ENCODE data around the gene SULT1C4.
"Not testable (repeated sequence)": the region's sequence is repeated elsewhere in the genome, so short reads cannot be mapped to it uniquely, and the experiment has no call there.

Gene SULT1C4

DNA sequence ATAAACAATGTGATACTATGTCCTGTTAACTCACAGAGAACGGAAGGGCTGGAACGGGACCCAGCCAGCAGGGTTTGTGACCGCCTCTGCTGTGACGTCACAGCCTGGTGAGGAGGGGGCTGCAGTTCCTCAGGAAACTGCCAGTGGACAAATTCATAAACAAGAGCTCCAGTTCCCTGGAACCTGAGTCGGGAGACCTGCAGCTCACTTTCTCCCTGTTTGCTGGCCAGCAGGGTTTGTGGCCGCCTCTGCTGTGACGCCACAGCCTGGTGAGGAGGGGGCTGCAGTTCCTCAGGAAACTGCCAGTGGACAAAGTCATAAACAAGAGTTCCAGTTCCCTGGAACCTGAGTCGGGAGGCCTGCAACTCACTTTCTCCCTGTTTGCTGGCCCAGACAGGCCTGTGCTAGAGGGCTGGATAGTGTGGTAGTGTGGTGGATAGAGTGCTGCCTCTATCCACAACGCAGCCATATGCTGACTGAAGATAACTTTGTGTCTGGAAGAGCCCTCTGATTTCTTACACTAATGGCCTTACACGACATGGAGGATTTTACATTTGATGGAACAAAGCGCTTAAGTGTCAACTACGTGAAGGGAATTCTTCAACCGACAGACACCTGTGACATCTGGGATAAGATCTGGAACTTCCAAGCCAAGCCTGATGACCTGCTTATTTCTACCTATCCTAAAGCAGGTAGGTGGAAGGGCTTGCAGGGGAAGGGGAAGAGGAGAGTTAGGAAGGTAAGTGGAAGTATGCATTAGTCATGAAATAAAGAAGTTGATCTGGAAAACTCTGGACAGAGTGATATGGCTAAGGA lies at the start of gene SULT1C4:
SULT1C4 (plus strand) TSS at position 140 of the 816 bp plus-strand sequence; CDS start at position 524, 384 bp downstream.
- DNase-seq (ENCODE audit: low read depth, low spot score), result no peak

- DNase-seq (ENCODE audit: low read depth, low spot score), result no peak
Observed at GRCh38 chr2:108329771-108330170, 48.0 kb upstream of the SULT1C4 start.

GRCh38 chr2:108330979-108331378 lies 46.8 kb upstream of the SULT1C4 start:
- DNase-seq (ENCODE audit: low read depth, low spot score), result no peak

DNA sequence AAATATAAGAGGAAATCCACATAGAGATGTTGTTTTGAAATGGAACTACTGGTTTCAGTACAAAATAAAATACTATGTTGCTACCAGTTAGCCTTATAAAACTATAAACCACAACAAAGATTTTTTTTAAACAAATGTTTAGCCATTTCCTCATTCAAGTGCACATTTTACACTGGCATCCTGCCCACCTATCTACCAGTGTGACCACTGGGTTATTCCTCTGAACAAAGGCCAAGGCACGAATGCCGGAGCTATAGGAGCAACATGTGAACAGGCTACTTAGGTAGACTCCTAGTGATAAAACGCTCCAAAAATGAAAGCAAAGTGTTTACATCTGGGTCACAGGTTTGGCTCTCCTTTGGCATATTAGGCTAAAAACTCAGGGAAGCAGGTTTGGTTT lies 31.8 kb upstream of the SULT1C4 start:
- DNase-seq (ENCODE audit: low read depth, low spot score), result no peak

DNA sequence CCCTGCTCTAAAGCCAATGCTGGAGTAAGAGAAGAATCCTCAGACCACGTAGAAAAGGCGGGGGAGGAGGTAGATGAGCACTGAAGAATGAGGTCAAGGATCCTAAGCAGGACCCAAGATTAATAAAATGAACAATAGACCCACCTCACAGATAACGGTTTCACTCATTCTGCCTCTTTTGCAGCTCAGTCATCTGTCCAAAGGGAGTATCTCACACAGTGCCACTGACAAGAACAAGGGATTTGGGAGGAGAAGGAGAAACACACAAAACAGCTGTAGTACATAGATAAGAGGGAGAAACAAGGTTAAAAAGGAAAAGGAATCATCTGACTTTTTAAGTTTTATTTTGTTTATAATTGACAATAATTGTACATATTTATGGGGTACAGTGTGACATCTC lies 30.9 kb upstream of the SULT1C4 start:
- no peak for DNase-seq (ENCODE audit: low read depth, low spot score)

DNA sequence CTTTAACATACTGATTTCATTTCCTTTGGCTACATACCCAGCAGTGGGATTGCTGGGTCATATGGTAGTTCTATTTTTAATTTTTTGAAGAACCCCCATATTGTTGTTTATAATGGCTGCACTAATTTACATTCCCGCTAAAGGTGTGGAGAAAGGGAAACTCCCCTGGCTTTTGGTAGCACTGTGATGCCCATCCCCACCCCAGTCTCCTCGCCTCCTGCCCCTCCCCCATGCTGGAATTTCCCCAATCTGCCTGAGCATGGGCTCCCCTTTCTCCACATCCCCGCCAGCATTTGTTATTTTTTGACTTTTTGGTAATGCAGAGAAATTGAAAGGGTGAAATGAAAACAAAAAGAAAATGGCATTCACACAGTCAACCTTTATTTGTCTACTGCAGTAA lies 30.0 kb upstream of the SULT1C4 start:
- no peak for DNase-seq (ENCODE audit: low read depth, low spot score)

DNA sequence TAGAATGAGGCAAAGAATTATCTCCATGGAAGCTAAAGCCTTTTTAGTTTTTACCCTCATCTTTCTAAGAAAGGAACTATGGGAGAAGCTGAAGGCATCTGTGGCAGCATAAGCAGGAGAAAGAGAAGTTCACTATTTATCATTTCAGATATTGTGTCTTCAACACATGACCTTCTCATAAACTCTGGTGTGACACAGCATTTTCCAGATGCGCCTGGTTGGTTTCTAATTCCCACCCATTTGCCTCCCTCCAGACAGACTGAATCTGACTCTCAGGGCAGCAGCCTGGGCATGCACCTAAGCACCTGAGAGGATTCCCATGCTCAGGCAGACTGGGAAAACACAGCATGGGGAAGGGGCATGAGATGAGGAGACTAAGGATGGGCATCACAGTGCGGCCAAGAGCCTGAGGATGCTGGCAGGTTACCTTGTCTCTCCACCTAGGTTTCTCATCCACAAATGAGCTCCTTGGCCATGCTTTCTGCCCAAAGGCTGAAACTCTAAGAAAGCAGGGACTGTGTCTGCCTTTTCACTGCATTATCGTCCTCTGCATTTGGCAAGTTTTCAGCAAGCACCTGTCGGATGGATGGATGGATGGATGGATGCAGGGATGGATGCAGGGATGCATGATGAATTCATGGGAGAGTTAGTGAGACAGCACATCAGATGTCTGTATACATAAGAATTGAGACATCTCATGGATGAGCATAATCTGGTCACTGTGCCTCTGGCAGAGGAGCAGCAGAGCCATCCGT lies 28.8 kb upstream of the SULT1C4 start:
- no peak for DNase-seq (ENCODE audit: low read depth, low spot score)

- DNase-seq (ENCODE audit: low read depth, low spot score), result no peak
Observed at GRCh38 chr2:108349571-108349928, 28.2 kb upstream of the SULT1C4 start.

- no peak for DNase-seq (ENCODE audit: low read depth, low spot score)
Observed at GRCh38 chr2:108351889-108352288, 25.9 kb upstream of the SULT1C4 start.

DNA sequence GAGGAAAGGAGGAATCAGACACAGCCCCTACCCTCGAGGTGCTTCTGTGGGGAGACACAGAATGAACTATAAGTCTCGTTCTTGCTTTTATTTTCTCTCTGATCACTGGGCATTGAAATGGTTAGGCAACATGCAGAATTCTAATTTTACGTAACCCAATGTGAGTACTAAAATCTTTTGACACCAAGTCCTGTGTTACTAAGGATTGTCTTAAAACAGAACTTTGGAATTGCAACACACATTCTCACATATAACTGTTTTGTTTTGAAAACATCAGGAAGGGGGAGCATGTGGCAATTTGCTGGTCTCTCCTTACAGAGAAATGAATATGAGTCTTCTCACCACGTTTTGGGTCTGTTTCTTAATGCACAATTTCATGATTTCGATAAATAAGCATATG lies 23.6 kb upstream of the SULT1C4 start:
- DNase-seq (ENCODE audit: low read depth, low spot score), result no peak

GRCh38 chr2:108355906-108356734 lies 21.6 kb upstream of the SULT1C4 start:
- DNase-seq (ENCODE audit: low read depth, low spot score), result no peak

DNA sequence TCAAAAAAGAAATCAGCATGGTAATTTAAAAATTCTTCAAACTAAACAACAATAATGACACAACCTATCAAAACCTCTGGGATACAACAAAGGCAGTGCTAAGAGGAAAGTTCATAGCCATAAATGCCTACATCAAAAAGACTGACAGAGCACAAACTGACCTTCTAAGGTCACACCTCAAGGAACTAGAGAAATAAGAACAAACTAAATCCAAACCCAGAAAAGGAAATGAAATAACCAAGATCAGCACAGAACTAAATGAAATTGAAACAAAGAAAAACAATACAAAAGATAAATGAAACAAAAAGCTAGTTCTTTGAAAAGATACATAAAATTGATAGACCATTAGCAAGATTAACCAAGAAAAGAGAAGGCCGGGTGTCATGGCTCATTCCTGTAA lies 18.4 kb upstream of the SULT1C4 start:
- not testable (repeated sequence) for DNase-seq (ENCODE audit: low read depth, low spot score)

- DNase-seq (ENCODE audit: low read depth, low spot score), result no peak
Observed at GRCh38 chr2:108360776-108361468, 16.8 kb upstream of the SULT1C4 start.

DNA sequence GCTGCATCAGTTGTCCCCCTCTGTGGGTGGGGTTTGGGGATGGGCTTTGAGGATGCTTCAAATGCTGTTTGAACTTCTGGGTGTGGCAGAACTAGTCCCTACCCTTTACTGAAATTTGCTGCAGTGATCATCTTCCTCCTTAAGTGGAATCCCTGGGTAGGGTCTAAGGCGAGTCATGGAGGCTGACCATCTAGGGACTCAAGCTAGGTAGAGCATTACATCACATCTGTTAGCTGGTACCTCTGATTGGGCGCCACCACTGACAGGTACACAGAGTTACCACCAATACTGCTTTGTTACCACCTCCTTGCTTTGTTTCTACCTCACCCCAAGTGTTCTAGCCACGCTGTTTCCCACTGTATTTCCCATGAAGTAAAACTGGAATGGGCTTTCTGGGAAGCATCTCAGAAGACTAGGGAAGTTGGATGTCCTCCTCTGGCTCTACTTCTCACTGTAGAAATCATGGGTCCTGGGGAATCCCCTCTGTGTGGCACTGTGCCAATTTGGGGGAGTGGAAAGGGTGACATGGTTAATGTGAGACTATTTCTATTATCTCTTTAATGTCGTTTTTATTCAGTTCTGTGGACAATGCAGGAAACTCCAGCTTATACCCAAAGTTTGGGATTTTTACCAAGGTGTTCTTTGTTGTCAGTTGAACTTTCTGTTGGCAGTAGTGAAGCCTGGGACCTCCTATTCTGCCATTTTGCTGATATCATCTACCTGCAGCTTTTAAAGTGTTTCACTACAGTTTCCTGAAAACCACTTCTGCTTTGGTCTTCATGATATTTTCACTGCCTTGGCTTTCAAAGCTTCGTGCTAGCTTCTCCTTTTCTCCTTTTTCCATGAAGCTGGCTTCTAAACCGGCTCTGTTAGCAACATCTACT lies 14.5 kb upstream of the SULT1C4 start:
- no peak for DNase-seq (ENCODE audit: low read depth, low spot score)

DNA sequence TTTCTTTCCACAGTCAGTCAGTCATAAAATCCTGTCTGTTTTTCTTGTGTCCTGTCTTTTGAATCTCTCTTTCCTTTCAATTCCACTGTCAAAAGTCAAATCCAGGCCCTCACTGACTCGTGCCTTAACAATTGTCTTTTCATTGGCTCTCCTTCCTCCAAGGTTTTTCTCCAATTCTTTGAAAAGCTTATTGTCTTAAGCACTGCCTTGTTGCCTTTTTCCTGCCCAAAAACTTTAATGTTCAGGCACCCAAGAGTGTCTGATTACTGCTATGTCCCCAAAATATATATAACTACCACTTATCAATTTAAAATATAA lies 13.9 kb upstream of the SULT1C4 start:
- no peak for DNase-seq (ENCODE audit: low read depth, low spot score)

DNA sequence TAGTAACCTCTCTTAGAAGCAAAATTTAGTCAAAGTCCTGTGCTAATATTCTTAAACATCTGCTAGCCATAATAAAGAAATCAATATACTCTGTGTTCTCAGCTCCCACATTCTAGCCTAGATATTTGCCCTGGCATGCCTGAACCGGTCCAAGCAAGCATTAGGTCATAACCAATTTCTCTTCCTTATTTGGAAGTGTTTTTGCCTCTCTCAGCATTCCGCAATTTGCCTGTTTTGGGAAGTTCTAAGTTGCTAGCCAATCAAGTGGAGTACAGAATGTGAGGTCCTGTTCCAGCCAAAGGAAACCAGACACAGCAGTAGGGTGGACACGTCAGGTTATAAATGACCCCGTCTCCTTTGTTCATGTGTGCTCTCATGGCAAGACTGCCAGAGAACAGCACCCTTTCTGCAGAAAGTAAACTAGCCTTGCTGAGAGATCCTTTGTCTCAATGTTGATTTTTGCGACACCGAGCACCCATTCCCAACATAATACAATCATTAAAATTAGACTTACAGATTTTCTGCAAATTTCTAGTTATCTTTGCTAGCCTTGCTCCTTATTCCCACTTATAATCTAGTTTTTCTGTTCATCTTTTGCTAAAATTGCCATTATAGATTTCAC lies 13.0 kb upstream of the SULT1C4 start:
- DNase-seq (ENCODE audit: low read depth, low spot score), result no peak

DNA sequence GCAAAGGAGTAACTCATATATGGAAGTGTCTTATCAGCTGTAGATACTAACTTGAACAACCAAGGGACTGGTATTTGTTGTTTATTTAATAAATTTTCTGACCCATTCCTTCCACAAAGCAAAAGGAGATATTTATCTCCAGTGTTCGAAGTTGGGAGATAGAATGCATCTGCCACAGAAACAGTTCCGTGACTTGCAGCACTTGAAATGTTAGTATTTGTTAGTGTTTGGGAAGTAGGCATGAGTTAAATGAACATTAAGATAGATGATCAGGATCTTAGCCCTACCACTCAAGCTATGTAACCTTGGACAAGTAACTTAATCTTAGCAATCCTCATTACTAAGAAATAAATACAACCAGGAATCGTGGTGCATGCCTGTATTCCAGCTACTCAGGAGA lies 12.1 kb upstream of the SULT1C4 start:
- no peak for DNase-seq (ENCODE audit: low read depth, low spot score)

DNA sequence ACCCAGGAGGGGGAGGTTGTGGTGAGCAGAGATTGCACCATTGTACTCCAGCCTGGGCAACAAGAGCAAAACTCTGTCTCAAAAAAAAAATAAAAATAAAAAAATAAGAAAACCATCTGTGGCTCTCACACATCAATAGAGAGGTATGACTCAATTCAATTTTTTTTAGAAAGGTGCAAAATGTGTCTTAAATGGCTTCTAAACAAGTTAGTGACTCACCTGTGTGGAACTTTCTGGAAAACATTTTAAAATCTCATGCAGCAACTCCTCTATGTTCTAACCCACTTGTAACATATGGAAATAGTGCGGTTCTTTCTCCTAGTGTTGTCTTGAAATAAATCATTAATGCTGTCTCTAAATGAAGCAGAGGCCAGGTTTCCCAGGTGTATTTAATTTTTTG lies 10.7 kb upstream of the SULT1C4 start:
- DNase-seq (ENCODE audit: low read depth, low spot score), result no peak

DNA sequence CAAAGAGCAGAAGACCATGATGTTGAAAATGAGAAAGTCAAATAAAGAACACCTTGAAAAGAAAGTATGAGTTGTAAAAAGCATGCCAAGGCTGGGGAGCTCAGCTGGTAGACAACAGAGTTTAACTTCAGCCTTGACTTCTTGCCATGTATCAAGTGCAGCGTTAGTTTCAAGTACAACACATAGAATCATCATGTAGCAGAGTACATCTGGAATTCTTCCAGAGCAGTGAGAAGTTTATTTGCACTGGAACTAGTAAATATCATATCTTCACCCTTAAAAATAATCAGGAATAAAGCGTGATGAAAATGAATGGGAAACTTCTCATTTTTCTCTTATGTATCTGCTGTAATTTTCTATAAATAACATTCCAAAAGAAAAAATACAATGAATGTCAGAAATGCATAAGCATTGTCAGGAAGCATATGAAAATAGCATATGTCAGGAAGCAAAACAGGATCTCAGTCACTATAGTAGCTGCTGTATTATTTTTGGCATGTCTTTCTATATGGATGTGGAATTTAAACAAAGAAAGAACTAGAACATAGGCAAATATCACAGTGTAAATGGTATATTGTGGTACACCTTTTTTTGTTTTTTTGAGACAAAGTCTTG lies 10.1 kb upstream of the SULT1C4 start:
- no peak for DNase-seq (ENCODE audit: low read depth, low spot score)

DNA sequence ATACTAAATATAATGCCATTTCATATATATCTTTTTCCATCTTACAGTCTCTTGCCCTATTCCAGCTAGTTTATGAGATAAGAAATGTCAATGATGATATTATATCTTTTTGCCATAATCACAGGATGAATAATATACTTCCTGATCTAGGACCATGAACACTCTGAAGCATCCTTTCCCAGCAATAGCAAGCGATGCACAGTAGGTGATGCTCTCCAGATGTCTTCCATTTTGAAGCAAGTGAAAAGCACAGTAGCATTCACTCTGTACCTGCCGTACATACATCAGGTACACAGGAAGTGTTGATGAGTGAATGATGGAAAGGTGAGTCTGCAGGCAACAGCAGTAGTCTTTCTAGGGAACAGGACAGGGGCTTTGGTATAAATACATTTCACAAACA lies 8.6 kb upstream of the SULT1C4 start:
- DNase-seq (ENCODE audit: low read depth, low spot score), result no peak
